Activated CD4-positive, alpha-beta T cell treated with anti-CD3 and anti-CD28 coated beads, Interleukin-2, Interleukin-6, amounts not matched to agents 100 ng/mL and 50 ng/mL, durations not matched to agents 16 hours and 8 hours (primary cell): ENCODE results near the gene NSD2.

ENCODE experiments used
- DNase-seq: peaks from one replicate; pipeline ENCODE4 v3.0.0-alpha.2; 2020

NSD2 gene

GRCh38 chr4:1866189-1866661 lies 5.0 kb upstream of the NSD2 start:
- no peak for DNase-seq

- DNase-seq: no peak
Observed at GRCh38 chr4:1868293-1868692, 2.9 kb upstream of the NSD2 start.

GRCh38 chr4:1868912-1869311 lies 2.3 kb upstream of the NSD2 start:
- DNase-seq: no peak

- DNase-seq: no peak
Observed at GRCh38 chr4:1869530-1870327, 1.5 kb upstream of the NSD2 start.

- peak; percentile 90 for DNase-seq
Observed at GRCh38 chr4:1870328-1870577, 940 bp upstream of the NSD2 start.

- DNase-seq: no peak
Observed at GRCh38 chr4:1871471-1872021, 353 bp downstream of the NSD2 start.

GRCh38 chr4:1872870-1873269 lies 1.7 kb downstream of the NSD2 start:
- peak; percentile 86 for DNase-seq

- peak; percentile 56 for DNase-seq
Observed at GRCh38 chr4:1873291-1873690, 2.1 kb downstream of the NSD2 start.

GRCh38 chr4:1873776-1874175 lies 2.6 kb downstream of the NSD2 start:
- DNase-seq: no peak

- DNase-seq: no peak
Observed at GRCh38 chr4:1874201-1874600, 3.0 kb downstream of the NSD2 start.

- no peak for DNase-seq
Observed at GRCh38 chr4:1879485-1879884, 8.3 kb downstream of the NSD2 start.

GRCh38 chr4:1880332-1880731 lies 9.1 kb downstream of the NSD2 start:
- DNase-seq: no peak

GRCh38 chr4:1882850-1883271 lies 11.7 kb downstream of the NSD2 start:
- no peak for DNase-seq

- no peak for DNase-seq
Observed at GRCh38 chr4:1883583-1883982, 12.4 kb downstream of the NSD2 start.

GRCh38 chr4:1885414-1885813 lies 14.2 kb downstream of the NSD2 start:
- DNase-seq: no peak

- DNase-seq: no peak
Observed at GRCh38 chr4:1887052-1887451, 15.9 kb downstream of the NSD2 start.

GRCh38 chr4:1890979-1891570 lies 19.9 kb downstream of the NSD2 start:
- no peak for DNase-seq

- no peak for DNase-seq
Observed at GRCh38 chr4:1895971-1896657, 24.9 kb downstream of the NSD2 start.

GRCh38 chr4:1896658-1896991 lies 25.4 kb downstream of the NSD2 start:
- DNase-seq: no peak

GRCh38 chr4:1898007-1898406 lies 26.8 kb downstream of the NSD2 start:
- no peak for DNase-seq

GRCh38 chr4:1898681-1899080 lies 27.5 kb downstream of the NSD2 start:
- no peak for DNase-seq

- peak; percentile 85 for DNase-seq
Observed at GRCh38 chr4:1899149-1900086, 28.2 kb downstream of the NSD2 start.

- no peak for DNase-seq
Observed at GRCh38 chr4:1900087-1900433, 28.9 kb downstream of the NSD2 start.
